ENCODE measurements around the gene TRIM52.
"Not testable (repeated sequence)": the region's sequence is repeated elsewhere in the genome, so short reads cannot be mapped to it uniquely, and the experiment has no call there.

DNA sequence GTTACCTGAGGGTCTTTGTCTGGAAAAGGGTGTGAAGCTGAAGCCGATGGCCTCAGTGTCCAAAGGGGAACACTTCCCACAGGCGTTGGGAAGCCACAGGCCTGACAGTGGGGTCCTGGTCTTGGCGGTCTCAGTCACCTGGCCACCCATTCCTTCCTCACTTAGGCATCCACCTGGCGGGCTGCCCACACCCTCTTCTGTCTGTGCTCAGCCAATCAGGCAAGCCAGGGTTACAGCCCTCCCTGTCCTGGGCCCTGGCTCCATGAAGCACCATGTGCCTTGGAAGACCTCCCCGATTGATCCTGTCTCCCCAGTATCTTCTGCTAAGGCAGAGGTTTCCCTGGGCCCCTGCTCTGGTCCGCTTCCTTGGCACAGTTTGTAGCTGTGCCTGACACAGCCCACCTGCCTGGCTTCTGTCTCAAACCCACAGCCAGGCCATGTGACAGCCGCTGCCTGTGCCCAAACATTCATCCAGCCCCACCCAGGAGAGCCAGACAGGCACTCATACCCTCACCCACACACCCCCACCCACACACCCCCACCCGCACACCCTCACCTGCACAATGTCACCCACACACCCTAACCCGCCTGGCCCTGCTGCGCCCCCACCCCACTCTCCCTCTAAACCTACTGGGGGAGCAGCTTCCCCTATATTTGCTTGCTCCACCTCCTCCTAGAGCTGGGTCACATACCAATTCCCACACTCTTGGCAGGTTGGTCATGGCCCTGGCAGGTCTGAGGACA lies 25.2 kb upstream of the TRIM52 start:
- TF ChIP-seq POLR2A (IDR thresholded peaks at IDR 0.05; ENCODE audit: extremely low read depth, insufficient read length); MYC (IDR thresholded peaks at IDR 0.05; ENCODE audit: low read depth, low read length): not testable (repeated sequence)
- TF ChIP-seq, protein P1, sequence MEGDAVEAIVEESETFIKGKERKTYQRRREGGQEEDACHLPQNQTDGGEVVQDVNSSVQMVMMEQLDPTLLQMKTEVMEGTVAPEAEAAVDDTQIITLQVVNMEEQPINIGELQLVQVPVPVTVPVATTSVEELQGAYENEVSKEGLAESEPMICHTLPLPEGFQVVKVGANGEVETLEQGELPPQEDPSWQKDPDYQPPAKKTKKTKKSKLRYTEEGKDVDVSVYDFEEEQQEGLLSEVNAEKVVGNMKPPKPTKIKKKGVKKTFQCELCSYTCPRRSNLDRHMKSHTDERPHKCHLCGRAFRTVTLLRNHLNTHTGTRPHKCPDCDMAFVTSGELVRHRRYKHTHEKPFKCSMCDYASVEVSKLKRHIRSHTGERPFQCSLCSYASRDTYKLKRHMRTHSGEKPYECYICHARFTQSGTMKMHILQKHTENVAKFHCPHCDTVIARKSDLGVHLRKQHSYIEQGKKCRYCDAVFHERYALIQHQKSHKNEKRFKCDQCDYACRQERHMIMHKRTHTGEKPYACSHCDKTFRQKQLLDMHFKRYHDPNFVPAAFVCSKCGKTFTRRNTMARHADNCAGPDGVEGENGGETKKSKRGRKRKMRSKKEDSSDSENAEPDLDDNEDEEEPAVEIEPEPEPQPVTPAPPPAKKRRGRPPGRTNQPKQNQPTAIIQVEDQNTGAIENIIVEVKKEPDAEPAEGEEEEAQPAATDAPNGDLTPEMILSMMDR (IDR thresholded peaks at IDR 0.05; ENCODE audit: low read depth, low read length) = not testable (repeated sequence)
- TF ChIP-seq, protein P2, sequence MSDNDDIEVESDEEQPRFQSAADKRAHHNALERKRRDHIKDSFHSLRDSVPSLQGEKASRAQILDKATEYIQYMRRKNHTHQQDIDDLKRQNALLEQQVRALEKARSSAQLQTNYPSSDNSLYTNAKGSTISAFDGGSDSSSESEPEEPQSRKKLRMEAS (IDR thresholded peaks at IDR 0.05; ENCODE audit: low read depth, low read length) = not testable (repeated sequence)
